Measurements from ENCODE around the gene LRRC14B.
"Not testable (repeated sequence)": the region's sequence is repeated elsewhere in the genome, so short reads cannot be mapped to it uniquely, and the experiment has no call there.

LRRC14B gene

DNA sequence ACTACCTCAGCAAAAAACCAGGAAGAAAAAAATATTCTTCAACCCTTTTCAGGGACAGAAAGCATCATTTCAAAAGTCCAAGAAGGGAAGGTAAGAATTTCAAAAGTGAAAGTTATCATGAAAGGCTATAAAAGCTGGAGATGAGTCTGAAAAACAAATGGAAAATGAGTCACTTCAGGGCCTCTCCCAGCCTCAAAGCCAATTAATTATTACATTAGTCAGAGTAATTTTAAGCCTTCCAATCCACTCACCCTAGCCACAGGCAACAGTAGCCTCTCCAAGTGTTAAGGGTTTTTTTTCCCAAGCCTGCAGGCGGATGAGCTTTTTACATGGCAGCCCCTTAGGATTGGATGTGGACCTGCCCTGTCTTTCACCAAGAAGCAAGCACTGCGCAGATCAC, 24.0 kb downstream of the LRRC14B start:
- DNase-seq: not testable (repeated sequence)

DNA sequence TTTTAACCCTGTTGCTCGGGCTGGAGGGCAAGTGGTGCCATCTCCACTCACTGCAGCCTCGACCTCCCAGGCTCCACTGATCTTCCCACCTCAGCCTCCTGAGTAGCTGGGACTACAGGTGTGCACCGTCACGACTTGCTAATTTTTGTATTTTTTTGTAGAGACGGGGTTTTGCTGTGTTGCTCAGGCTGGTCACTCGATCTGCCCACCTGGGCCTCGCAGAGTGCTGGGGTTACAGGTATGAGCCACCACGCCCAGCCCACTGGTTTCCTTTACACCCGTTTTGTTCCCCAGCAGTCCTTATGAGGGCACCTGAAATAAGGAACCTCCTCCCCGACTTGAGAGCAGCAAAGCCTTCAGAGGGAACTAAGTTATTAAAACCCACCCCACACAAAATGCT, 24.8 kb downstream of the LRRC14B start:
- not testable (repeated sequence) for DNase-seq

- DNase-seq: peak; percentile 88
Measured at GRCh38 chr5:217494-218456, 26.5 kb downstream of the LRRC14B start, which contains the start of the genes CCDC127 and SDHA. Gene CCDC127, minus strand, starts transcription at chr5:218153. Its CDS starts 1,304 bp downstream, at chr5:216849. Gene SDHA, plus strand, starts transcription at chr5:218320. Its CDS starts 36 bp downstream, at chr5:218356.

DNA sequence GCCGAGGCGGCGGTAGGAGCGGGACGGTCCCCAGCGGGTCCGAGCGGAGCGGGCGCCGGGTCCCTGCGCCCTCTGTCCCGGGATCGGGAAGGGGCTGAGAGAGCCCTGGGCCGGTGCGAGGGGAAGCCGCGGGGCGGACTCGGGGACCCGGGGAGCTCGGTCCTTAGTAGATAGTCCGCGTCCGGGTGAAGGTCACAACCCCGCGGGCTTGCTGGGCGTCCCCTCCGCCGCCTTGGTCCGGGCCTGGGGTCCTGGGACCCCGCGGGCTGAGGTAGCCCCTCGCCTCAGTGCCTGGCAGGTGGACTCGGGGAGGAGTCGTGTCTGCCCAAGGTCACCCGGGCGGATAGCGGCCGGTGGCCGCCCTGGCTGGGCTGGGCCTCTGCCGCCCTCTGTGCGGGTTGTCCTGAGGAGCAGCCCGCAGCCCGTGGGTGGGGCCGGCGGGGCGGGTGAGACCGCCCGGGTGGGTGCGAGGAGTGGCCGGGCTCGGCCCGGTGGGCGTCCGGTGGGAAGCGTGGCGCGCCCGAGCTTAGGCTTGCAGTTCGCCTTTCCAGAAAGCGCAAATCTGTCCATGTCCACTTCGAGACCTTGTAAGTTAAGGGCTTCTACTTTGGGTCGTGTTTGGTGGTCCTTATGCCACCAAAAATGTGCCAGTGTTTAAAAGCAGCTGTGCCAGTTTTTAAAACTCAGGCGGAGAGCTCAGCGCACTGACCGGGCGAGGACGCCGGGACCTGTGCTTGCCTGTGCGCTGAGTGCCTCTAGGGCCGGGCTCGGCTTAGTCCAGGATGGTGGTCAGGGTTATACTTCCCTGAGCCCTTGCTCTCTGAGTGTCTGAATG, 27.4 kb downstream of the LRRC14B start:
- DNase-seq: no peak

DNA sequence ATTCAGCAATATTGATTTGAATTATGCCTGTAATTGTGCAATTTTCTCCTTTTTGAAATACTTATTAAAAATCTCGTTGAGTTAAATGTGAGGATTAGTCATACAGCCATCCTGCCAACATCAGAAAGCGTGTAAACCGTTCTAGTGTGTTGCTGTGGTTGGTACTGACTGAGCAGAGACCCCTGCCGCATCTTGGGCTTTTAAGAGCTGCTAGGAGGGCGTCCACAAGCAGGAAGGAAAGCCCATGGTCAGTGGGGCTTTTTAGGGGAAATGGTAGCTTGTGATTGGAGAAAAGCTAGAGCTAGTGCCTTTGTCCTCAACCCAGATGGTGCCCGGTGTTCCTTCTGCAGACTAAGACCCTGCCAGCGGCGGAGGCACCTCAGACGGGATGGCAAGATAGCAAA, 28.2 kb downstream of the LRRC14B start:
- no peak for DNase-seq

DNA sequence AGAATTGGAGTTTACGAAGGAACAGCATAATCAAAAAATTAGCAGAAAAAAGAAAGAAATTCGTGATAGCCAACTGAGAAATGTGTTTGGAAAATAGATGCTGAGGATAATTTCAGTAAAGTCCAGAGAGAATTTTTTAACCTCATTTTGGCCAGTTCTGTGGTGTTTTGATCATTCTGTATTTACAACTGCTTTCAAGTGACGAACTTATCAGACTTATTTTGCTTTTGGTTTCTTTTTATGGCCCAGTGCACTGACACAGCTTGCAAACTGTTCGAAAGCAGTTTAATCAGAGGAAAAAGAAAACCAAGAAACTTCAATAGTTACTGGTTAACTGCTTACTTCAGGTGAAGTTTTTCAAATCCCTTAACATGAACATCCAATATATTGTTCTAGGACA, 28.7 kb downstream of the LRRC14B start:
- no peak for DNase-seq

GRCh38 chr5:222951-223715, 31.8 kb downstream of the LRRC14B start:
- DNase-seq: not testable (repeated sequence)

- no peak for DNase-seq
Measured at GRCh38 chr5:223791-224190, 32.5 kb downstream of the LRRC14B start.

DNA sequence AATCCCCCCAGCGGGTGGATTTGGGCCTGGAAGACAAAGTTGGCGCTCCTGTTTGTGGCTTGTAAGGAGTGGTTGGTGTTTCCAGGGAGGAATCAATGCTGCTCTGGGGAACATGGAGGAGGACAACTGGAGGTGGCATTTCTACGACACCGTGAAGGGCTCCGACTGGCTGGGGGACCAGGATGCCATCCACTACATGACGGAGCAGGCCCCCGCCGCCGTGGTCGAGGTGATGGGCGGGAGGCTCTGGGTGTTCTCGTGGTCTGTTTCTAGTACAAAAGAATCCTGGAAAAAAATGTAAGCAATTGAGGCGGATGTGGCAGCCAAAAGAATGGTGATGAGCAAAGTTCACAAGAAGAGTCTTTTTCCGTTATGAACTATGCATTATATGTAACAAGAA, 34.0 kb downstream of the LRRC14B start:
- no peak for DNase-seq

DNA sequence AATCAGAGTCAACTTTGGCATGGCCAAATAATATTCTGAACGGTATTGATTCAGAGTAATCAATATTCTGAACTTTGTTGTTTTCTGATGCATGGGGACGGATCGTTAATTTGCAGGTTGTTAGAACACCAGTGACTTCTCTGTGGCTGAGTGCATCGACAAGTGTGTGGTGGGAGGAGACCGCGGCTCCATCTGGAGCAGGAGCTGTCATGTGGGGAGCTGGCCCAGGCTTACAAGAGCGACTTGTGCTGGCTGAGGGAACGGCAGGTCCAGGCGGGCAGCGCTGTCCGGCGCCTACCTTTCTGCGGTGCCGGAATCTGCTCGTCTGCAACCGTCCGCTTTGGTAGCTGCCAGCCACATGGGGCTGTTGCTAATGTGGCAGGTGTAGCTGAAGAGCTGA, 36.1 kb downstream of the LRRC14B start:
- not testable (repeated sequence) for DNase-seq

DNA sequence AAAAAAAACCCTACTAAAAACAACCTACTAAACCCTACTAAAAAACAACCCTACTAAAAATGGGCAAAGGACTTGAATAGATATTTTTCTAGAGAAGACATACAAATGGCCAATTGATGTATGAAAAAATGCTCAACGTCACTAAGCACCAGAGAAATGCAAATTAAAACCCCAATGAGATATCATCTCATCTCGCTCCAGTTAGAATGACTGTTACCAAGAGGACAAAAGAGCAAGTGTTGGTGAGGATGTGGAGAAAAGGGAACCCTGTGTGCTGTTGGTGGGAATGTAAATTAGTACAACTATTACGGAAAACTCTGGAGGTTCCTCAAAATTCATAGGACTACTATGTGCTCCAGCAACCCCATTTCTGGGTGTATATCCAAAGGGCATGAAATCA, 37.6 kb downstream of the LRRC14B start:
- no peak for DNase-seq

GRCh38 chr5:230711-231110, 39.4 kb downstream of the LRRC14B start:
- DNase-seq: no peak

DNA sequence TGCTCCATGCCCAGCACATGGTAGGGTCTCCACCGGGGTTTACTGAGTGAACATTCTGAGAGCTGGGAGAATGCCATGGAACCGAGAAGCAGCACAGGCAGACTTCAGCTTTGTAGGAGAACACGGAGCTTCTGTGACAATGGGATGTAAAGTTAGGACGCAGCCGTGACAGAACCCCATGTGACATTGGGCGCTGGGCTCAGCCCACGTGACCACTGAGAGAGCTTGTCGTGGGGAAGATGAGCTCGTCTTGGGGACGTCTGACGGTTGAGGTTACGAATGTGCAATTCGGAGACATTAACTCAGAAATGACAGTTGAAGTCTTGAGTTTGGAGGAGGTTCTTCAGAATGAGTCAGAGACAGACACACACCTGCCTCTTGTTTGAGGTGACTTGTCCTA, 40.4 kb downstream of the LRRC14B start:
- DNase-seq: no peak

GRCh38 chr5:233426-233825, 42.1 kb downstream of the LRRC14B start:
- not testable (repeated sequence) for DNase-seq

DNA sequence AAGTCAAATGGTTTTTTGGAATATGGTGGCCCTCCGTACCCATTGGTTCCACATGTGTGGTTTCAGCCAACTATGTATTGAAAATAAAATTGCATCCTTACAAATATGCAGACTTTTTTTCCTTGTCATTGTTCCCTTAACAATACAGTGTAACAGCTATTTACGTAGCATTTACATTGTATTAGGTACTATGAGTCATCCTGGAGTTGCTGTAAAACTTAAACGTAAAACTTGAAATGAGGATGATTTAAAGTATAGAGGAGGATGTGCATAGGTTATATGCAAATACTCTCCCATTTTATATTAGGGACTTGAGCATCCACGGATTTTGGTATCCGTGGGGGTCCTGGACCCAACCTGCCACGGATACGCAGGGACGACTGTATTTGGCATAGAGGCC, 43.2 kb downstream of the LRRC14B start:
- DNase-seq: no peak

GRCh38 chr5:235527-235926, 44.2 kb downstream of the LRRC14B start:
- not testable (repeated sequence) for DNase-seq

DNA sequence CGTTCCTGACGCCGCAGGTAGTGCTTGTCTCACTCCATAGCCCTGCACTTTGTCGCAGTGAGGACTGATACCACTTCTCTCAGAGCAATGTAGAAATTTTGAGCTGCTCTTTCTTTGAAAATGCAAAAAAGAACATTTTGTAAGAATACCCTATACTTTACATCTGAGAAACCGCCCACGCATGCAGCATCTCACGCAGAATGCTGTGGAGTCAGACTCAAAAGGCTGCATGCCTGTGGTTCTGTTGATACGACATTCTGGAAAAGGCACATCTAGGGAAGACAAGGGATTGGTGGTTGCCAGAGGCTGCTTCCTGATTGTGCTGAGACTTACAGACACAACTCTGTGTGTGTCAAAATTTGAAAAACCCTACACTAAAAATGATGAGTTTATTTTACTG, 46.6 kb downstream of the LRRC14B start:
- not testable (repeated sequence) for DNase-seq

- DNase-seq: not testable (repeated sequence)
Measured at GRCh38 chr5:240550-240949, 49.3 kb downstream of the LRRC14B start.

GRCh38 chr5:241045-241669, 49.9 kb downstream of the LRRC14B start:
- DNase-seq: not testable (repeated sequence)

GRCh38 chr5:243683-244367, 52.5 kb downstream of the LRRC14B start:
- DNase-seq: not testable (repeated sequence)

DNA sequence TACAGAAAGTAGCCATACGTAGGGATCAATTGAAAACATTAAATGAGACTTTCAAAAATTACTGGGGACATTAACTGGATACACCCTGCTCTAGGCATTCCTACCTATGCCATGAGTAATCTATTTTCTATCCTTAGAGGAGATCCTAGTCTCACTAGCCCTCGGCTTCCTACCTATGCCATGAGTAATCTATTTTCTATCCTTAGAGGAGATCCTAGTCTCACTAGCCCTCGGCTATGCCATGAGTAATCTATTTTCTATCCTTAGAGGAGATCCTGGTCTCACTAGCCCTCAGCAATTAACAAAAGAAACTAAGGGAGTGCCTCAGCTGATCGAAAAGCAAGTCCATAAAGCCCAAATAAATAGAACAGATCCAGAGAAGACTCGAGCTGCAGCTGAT, 54.4 kb downstream of the LRRC14B start:
- not testable (repeated sequence) for DNase-seq
